LNCaP clone FGC (cell line): ENCODE data around the gene FGGY.

Experiments
- DNase-seq: peaks from one replicate; pipeline ENCODE4 v3.0.0-alpha.2; 2011; ENCODE audit warnings: low read depth
- H3K4me3 ChIP-seq: 2 replicates; pipeline ENCODE4 v1.5.1; 2011; ENCODE audit warnings: mild to moderate bottlenecking, low read depth, low read length, control low read depth
- TF ChIP-seq, protein P1 (sequence below): IDR thresholded peaks from 2 replicates; pipeline ENCODE4 v1.5.1; 2012; ENCODE audit warnings: mild to moderate bottlenecking; ENCODE audit not compliant: control insufficient read depth, insufficient read depth; ENCODE audit errors: extremely low read depth

Gene FGGY

DNA sequence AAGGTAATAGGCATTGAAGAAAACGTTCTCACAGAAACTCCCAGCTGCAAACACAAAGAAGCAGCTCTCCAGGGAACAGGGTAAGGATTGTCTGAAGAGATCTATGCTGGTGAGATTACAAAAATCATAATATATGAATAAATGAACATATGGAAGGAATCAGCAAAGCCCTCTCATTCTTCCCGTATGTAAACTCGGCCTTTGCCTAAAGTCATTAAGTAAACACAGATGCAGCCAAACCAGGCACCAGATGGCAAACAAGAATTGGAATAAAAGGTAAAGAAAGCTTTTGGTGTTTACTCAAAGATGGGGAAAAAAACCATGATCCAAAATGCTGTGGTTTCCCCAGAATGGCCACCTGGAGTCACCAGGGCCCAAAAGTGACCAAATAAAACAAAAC, 441.3 kb downstream of the FGGY start:
- no peak overlapping the region for H3K4me3 ChIP-seq
- TF ChIP-seq, protein P1, sequence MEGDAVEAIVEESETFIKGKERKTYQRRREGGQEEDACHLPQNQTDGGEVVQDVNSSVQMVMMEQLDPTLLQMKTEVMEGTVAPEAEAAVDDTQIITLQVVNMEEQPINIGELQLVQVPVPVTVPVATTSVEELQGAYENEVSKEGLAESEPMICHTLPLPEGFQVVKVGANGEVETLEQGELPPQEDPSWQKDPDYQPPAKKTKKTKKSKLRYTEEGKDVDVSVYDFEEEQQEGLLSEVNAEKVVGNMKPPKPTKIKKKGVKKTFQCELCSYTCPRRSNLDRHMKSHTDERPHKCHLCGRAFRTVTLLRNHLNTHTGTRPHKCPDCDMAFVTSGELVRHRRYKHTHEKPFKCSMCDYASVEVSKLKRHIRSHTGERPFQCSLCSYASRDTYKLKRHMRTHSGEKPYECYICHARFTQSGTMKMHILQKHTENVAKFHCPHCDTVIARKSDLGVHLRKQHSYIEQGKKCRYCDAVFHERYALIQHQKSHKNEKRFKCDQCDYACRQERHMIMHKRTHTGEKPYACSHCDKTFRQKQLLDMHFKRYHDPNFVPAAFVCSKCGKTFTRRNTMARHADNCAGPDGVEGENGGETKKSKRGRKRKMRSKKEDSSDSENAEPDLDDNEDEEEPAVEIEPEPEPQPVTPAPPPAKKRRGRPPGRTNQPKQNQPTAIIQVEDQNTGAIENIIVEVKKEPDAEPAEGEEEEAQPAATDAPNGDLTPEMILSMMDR: no peak
- no peak for DNase-seq

DNA sequence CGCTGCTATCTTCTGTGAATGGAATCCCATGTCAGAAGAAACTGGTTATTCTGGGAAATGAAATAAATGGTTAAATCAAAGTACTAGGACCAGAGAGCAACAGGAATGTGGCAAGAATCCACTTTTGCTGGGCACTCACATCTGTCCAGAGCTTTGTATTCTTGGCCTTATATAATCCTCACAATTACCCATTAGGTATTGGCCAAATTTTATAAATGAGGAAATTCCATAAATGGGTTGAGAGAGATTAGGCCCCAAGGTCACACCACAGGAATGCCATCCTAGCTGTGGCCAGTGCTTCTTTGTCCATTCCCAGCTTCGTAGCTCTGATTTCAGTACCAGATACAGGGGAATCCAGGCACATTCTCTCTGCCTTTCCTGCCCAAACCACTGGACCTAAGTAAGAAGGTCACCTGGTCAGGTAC, 441.7 kb downstream of the FGGY start:
- no peak overlapping the region for H3K4me3 ChIP-seq
- no peak for DNase-seq
- TF ChIP-seq, protein P1: no peak

- TF ChIP-seq, protein P1: no peak
- no peak for DNase-seq
- no peak overlapping the region for H3K4me3 ChIP-seq
These were observed 442.2 kb downstream of the FGGY start for GRCh38 chr1:59739111-59739510.

DNA sequence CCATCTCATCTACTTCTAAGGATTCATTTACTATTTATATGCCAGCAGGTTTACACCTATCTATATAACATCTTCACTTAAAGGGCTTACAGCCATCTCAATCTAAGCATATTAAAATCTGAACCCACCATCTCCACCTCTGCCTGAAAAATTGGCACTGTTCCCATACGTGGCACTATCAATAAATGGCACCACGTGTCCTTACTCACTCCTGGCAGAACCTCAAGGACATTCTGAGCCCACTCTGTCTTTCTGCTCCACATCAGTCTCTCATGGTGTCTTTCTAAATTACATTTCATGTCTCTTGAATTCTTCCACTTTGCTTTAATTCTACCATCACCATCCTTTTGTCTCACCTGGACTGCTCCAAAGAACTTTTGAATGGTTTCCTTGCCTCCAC, 445.6 kb downstream of the FGGY start:
- TF ChIP-seq, protein P1: no peak
- H3K4me3 ChIP-seq: no peak overlapping the region
- no peak for DNase-seq

GRCh38 chr1:59743324-59744091, 446.6 kb downstream of the FGGY start:
- TF ChIP-seq, protein P1: no peak
- peak; percentile 66 for DNase-seq
- H3K4me3 ChIP-seq: no peak overlapping the region

DNA sequence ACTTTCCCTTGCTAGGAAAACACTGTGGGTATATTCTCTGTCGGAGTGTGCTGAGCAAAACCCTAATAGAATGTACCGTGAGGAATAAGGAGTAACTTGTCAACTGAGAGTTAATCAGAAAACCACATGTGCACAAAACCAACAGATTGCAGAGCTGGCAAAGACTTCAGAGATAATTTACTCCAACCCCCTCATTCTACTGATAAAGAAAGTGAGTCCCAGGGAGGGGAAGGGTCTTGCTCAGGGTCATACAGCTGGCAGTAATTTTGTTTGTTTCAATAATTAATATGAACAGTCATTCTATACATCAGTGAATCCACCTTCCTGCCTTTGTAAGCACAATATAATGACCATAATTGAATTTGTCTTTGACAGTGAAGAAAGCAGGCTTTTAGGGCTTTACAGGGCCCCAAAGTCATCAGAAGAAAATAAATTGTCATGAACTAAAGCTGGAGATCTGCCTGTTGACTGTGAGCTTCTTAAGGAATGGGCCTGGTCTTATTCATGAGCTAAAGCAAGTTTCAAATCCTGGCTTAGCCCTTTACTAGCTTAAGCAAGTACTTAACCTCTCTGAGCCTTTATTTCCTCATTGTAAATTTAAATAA, 450.6 kb downstream of the FGGY start:
- DNase-seq: no peak
- H3K4me3 ChIP-seq: no peak overlapping the region
- TF ChIP-seq, protein P1: no peak
